Renal pelvis (tissue), 4 donors: Measurements from ENCODE around the gene LHFPL2. TPM values are rescaled to one million over a fixed set of nuclear protein-coding genes. Genes with fewer than 3 reads are reported as not detected.

Experiments used
- DNase-seq: peaks from one replicate; pipeline ENCODE4 v3.0.0-alpha.2; 2013
- polyA plus RNA-seq, 3 donors: library from polyadenylated mRNA; unstranded; fragments of 120-200 nt; gene quantifications; one replicate each; pipeline ENCODE4 v1.2.1, GENCODE V29; 2013; ENCODE audit not compliant: insufficient read length in 3 of 3

Gene LHFPL2
- polyA plus RNA-seq, 3 donors, result 44.7 to 47.7 (median 47.1) TPM

DNA sequence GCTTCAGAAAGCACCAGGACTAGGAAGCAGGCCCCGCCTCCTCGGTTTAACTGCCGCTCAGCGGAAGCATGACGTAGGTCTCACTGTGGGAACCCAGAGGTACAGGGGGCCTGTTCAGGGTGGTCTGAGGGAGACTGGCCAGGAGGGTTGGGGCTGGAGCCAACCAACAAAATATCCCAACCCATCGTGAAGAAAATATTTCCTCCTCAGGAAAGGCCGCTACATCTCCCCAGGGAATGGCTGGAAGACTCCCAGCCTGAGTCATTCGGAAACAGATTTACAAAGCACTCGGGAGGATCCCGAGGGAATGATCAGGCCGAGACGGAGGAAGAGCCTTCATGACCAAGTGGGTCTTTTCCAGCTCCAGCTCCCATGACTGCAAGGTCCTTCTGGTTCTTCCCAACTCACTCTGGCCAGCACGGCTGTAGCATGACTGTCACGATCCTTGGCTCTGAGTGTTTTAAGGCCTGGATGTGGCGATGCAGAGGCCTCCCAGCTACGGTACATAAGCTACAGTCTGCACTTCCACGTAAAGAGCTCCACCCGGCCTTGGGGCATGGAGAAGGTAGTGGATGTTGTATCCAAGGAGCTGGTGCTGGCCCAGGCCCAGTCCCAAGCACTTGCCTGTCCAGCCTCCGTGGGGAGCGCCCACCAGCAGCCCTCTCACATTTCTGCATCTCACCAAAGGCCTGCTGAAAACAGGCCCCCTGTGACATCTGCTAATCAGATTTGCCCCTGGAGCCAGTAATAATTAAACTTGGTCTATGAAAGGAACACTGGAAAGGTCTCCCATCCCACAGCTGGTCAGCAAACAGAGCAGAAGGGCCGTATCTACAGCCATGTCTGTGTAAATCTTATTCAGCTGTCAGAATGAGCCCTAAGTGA, 100.6 kb downstream of the LHFPL2 start:
- peak; percentile 84 for DNase-seq

DNA sequence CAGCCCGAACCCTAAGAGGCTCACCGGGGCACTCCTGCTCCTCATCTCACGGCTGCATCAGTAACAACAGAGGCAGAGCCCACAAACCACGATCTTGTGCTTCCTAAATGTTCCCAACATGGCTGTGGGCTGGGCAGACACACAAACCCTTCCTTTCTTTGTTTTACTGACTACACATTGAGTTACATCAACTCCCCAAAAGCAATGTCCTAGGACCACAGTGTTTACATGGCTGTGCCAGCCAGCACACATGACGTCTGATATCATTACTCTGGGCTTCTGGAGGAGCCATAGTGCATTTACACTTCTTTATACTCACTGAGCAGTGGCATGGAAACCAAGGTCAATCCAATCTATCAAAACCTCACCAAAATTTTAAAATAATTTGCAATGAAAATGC, 101.4 kb downstream of the LHFPL2 start:
- no peak for DNase-seq

DNA sequence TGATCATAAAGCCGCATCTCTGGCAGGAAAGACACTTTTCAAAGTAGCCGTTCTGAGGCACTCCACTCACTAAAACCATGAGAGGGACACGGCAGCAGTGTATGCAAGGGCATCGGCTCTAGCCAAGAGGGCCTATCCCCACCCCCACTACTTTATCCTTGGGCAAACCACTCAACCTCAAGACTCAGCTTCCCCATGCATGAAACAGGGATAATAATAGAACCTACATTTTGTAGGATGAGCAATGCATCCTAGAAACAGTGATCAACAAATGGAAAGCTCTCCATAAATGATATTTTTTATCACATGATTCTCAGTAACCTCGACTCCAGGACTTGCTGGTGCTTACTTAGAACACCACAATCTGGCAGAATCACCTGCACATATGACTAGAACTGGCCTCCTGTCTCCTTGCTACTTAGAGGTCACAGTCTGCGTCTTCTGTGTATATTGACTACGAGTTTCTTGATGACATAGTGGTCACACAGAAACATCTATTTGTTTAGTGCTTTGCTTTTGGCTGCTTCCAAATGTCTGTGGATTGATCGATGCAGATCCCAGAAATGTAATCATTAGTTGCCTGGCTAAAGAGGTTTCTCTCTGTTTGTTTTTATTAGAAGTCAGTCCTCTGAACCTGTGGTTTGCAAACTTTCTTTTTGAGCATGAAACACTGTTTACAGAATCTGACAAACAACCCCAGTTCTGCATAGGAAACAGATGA, 102.1 kb downstream of the LHFPL2 start:
- no peak for DNase-seq

DNA sequence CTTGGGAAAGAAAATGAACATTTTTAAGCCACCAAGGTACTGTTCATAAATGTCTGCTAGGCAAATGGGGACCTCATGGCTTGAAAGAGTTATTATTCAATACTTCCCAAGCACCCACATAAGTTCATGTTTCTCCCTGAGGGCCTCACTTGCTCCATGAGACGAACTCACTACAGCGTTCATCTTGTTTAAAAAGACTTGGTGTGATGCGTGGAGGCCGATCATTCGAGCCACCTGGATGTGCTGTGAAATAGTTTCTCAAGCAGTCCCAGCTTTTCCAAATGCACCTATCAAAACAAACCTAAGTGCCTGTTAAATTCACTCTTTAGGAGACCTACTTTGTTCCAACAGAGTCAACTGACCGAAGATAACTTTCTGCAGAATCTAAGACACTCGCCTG, 103.2 kb downstream of the LHFPL2 start:
- DNase-seq, result no peak

DNA sequence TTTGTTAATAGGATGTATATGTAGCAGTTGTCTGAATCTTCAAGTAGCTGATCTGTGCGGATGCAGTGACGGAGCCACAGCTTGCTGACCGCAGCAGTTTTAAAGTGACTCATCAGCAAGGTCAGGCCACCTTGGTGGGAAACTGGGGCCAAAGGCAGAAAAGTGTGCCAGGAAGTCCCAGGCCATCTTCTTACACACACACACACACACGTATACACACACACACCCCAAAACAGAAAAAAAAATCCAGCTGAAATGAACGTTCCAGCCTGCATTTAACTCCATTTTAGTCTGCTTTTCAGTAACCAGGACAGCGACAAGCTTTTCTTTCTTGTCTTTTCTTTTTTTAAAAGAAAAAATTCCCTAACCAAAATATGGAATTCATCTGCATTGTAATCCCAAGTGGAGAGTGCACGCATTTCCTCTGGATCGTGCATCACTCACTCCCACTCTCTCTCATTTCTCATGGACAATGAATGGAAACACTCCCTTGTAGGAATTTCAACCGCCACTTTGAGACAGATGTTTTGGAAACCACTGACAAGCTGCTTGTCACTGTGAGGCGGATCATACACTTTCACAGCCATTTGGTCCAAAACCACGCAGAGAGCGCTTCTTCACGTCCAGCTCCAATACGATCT, 103.9 kb downstream of the LHFPL2 start:
- no peak for DNase-seq

DNA sequence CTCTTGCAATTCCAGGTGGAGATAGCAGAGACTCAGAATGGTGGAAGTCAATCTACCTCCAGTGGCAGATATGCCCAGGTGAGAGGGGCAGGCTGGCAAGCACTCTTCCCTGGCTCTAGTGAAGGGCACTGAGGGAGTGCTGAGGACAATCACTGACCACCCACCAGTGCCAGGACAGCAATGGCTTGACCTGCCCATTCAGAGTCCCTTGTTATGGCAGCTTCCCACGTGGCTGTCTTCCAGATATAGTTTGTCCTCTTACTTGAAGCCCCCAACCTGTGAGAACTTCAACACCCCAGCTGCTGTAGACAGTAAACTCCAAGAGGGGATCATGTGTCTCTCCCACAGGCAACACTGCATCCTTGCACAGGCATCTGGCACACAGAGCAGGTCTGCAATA, 104.7 kb downstream of the LHFPL2 start:
- no peak for DNase-seq

DNA sequence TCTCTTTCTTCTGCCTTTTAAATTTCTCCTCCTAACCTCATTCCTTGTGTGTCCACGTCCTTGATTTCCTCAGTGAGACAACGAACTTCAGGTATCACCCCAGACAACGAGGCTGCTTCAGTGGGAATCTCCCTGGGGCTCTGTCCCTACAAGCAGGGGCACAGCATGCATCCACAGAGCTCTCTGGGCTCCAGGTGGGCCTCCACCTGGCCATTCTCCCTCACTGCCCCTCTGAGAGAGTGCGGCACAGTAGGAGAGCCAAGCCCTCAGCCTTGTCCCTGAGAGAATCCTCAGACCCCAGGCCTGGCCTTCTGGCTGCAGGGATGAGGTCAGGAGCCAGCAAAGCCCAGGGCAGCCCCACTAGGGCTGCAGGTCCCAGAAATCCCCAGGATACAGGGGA, 105.3 kb downstream of the LHFPL2 start:
- DNase-seq, result no peak

DNA sequence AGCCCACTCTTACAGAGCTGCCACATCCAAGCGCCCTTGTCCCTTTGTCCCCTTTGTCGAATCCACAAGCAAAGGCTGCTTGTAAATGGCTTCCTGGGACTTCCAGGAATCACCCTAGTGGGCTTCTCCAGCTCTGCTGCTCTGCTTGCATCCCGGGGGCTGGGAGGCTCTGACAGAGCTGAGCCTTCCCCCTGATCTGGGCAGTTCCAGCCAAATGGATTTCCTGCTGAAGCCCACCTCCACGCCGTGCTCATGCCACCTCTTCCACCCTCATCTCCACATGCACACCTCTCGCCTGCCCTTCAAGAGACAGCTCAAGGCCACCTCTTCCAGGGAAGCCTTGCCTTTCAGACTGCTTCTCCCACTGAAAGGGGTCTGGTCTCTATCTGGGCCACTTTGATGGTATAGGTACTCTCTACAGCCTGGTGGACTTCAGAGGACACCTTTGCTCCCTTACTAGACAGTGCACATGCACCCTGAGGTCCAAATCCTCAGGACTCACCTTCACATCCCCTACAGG, 106.2 kb downstream of the LHFPL2 start:
- DNase-seq, result no peak

DNA sequence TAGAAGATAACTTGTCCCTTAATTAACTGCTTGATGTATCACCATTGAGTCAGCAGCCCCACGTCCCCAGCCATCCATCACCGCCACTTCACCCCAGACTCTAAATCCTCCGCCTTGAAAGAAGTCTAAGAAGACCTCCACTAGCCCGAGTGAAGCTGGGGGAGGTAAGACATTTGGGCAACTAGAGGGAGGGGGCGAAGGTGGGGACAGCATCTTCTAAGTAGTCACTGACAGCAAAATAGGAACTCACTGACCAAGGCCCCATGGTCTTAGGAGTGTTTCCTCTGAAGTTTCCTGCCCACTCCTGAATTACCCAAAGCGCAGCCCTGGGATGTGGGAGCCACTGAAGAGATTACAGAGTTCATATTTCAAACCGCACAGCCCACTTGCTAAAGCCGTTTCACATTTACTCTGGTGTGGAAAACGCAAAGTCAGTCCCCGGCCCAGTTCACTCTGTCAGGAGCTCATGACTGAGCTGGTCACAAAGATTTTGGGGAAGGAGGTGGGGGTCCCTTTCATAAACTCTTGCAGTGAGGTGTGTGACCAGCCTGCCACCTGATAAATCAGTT, 107.4 kb downstream of the LHFPL2 start:
- DNase-seq, result no peak

DNA sequence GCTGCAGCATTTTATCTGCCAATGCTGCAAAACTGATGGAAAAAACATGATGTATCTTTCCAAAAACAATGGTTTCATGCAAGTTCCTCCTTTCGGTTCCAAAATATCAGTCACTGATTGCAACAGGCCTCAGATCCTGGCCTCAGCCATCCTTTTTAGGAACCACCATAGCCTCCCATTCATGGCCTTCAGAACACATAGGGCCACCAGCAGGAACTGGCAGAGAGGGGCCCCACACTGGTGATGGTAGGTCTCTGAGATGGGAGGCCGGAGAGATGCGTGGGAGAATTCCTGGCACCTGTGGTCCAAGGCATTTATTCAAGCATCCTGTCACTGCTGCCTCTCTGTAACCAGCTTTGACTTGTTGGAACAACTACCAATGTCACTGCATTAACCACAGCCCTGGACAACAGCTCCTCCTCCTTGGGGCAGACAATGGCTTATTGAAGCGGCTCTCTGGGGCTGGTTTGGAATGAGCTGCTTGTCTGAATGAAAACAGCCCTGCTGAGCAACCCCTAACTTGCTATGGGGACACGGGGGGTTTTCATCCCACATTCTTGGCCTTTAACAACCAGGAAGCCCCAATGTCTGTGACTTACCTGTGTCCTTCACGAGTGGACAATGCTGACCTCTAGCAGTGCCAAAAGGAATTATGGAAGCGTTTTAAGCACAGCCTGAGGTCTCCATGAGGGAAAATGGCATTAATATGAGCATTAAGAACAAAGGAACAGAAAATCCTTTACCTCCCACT, 108.1 kb downstream of the LHFPL2 start:
- DNase-seq, result no peak

DNA sequence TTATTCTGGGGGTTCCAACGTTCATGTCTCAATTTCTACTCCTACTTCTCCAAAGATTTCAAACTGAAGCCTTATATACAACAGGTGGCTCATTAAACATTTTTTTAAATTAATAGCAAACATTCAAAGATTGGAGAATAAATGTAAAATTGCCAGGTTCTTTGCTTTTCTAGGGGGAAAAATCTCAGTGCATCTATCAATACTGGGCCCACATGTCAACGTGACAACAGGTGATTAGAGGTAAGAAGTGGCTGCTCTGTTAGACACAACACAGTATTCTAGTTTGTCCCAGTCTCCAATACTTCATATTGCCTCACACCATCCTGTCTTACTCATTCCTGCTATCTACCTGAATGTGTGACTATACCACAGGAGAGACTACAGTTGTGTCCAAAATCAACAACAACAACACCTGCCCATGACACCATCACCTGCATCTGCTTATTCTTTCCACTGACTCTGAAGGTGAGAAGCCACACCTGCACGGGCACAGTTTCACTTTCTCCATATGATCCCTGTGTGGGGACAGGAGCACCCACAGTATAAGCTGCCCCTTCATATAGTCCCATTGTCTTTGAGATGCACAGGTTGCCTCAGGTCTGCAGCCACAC, 110.2 kb downstream of the LHFPL2 start:
- DNase-seq, result no peak

DNA sequence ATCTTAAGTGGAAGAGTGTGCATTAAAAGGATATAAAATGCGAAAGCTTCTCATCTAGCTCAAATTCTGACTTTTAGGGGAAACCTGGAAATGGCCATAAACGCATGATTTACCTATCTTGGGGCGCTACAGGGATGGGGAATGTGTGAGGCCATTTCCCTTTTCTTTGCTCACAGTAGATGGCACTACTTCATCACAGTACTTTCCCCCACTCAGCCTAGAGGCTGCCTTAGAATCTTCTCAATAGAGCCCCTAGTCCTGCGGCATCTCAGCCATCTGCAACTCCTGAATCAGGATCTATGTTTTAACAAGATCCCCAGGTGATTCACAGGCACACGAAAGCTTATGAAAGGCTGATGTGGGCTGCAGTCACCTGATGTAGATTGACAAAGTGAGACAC, 110.8 kb downstream of the LHFPL2 start:
- DNase-seq, result peak; percentile 68

DNA sequence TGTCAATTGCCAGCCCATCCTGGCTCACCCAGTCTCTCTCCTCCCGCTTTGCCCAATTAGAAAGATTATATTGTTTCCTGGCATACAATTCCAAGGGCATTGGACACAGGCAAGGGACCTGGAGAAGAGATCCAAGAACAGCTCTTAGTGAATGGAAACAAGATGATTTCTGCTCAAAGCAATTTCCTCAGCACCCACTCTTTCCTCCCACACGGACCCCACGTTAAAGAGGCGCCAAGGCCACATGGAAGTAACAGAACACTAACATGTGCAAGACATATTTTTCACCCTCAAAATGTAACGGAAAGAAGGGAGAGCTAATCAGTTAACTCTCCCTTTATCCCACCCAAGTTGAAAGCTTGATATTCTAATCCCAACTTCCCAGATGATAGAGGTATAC, 111.2 kb downstream of the LHFPL2 start:
- DNase-seq, result no peak

DNA sequence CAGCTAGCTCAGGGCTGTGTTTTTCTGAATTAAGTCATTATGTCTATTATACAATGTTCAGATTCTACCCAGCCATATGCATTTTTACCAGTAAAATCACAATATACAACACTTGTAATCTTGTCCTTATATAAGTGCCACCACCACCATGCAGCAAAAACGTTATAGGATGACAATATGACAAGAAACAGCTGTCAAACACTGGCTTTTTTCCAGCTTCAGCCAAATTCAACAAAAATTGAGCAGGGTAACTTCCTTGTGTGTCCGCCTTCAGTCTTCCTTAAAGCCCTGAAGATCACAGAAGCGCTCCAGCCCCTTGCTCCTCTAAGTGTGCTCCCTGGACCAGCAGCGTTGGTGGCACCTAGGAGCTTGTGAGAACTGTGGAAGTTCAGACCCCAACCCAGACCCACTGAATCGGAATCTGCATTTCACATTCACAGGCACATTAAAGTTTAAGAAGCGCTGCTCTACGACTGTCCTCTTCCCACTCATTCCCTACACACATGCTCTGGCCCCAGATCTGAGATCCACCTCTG, 111.8 kb downstream of the LHFPL2 start:
- no peak for DNase-seq

DNA sequence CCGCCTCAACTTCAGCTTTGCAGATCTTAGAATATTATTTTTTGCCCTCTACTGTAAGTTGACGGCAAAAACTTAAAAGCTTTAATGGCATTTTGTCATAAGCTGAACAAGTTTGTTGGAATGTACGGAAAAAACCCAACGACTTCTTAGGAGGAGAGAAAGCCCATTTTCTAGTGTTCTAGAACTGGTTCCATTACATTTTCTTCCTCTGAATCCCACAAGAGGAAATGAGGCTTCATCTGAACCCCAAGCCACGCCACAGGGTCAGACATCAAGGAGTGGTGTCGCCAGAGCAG, 113.7 kb downstream of the LHFPL2 start:
- no peak for DNase-seq

DNA sequence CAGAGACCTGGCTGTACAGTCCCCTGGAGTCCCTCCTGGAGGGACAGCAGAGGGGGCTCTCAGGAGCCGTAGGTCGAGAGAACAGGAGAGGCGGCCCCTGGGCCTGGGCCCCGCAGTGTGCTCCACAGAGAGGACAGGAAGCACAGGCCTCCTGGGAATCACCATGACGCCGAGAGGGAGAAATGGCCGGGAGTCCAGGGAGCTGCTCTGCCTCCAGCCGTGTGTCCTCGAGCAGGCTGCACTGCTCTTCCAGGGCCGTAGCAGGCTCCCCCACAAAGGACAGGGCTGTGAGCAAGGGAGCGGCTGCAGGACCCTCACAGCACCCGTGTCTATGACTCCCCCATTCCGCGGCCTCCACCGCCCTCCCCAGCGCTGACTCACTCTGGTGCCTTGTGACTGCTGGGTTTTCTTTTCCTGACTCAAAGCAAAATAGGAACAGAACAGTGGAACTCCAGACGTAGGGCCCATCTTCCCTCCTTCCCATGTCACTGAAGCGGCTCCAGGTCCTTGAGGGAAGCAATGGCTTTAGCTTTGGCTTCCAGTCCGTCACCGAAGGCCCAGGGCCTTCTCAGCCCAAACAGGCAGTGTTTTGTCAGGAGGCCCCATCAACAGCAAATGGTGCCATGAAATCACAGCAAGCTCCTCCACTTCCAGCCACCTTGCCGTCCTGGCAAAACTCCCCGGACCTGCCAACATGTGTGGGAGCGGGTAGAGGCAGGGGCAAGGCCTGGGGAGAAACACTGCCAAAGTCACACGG, 114.2 kb downstream of the LHFPL2 start:
- DNase-seq, result no peak

DNA sequence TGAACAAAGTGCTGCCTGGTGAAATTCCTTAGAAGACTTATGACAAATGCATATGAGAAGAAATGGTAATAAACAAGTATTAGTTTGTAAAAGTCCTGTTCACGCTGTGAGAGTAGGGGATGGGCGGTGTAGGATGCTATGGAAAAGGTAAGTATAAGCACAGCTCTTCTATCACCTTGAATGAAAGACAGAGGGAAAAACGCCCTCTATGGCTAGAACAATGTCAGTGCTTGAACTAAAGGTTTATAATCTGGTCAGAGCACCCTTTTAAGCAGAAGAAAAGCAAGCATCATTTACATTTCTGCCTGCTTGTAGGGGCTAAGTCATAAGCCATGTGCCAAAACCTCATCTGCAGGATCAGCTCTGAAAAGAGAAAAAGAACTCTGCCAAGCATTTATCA, 115.2 kb downstream of the LHFPL2 start:
- DNase-seq, result no peak

DNA sequence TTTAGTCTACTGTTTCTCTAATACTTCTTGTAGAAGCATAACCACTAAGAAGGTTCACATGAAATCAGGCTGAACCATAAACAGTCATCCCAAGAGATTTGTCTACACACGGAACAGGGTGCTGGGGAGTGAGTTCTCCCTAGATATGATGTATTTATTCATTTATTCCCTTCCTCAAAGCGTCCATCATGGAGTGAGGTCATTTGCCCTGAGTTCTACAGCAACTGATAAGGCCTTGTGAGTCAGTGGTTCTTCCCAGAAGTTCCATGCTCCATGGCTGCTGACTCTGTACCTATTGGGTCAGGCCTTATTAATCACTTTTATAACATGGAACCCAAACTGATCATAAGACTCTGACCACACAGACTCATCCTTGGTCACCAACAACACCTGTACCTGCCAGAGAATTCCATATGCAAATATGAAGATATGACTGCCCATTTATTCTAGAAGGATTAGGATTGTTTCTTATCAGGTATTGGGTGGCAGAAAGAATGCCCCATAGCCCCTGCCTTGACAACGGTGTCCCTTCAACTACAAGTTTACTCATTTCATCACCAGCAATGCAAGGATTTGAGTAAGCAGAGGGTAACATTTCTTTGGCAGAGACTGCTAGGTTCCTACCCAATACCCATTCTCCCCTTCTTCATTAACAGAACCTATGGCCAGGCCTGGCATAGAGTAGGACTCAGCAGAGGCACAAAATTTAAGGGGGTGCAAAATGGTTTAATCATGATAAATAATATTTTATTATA, 118.1 kb downstream of the LHFPL2 start:
- no peak for DNase-seq

DNA sequence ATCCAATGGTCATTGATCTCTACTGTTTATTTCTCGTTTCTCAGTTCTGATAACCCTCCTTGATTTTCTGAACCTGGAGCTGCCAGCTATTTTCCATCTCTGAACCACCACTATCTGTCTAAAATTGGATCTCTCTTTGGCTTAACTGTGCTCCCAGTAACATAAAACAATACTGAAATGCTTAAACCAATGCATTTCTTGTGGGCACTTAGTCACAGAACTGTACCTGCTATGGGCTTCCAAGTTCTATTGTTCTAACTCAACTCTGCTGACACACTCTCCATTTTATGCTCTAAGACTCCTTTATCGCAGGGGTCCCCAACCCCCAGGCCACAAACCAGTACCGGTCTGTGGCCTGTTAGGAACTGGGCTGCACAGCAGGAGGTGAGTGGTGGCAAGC, 120.6 kb downstream of the LHFPL2 start:
- no peak for DNase-seq
